ENCODE data around the gene CAPZB. TPM values are rescaled to one million over a fixed set of nuclear protein-coding genes. Genes with fewer than 3 reads are reported as not detected.

CAPZB gene
- total RNA-seq, 4 donors from 2014 or later = 107 to 210 (median 119) TPM

- Histone ChIP-seq H3K36me3 (peaks cover 0 to 17% (median 0%) of the 10 kb centered on the region in 3 donors), H3K27me3 (no peaks in the 10 kb centered on the region), H3K4me3 (peak overlapping the region in 3 of 4 donors; percentile 8 to 24 (median 18)), H3K4me1 (peaks cover 4 to 82% (median 36%) of the 10 kb centered on the region in 4 donors), H3K27ac (peak overlapping the region; percentile 78 to 85 (median 84)), H3K9me3 (no peaks in the 10 kb centered on the region)
- peak in 2 of 3 donors; percentile 47 to 69 for DNase-seq
- TF ChIP-seq, protein P1, sequence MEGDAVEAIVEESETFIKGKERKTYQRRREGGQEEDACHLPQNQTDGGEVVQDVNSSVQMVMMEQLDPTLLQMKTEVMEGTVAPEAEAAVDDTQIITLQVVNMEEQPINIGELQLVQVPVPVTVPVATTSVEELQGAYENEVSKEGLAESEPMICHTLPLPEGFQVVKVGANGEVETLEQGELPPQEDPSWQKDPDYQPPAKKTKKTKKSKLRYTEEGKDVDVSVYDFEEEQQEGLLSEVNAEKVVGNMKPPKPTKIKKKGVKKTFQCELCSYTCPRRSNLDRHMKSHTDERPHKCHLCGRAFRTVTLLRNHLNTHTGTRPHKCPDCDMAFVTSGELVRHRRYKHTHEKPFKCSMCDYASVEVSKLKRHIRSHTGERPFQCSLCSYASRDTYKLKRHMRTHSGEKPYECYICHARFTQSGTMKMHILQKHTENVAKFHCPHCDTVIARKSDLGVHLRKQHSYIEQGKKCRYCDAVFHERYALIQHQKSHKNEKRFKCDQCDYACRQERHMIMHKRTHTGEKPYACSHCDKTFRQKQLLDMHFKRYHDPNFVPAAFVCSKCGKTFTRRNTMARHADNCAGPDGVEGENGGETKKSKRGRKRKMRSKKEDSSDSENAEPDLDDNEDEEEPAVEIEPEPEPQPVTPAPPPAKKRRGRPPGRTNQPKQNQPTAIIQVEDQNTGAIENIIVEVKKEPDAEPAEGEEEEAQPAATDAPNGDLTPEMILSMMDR (IDR thresholded peaks at IDR 0.05) = no peak
- no peak for TF ChIP-seq POLR2A (IDR thresholded peaks at IDR 0.05)
These were observed 8.7 kb downstream of the CAPZB start for GRCh38 chr1:19476450-19477190.

DNA sequence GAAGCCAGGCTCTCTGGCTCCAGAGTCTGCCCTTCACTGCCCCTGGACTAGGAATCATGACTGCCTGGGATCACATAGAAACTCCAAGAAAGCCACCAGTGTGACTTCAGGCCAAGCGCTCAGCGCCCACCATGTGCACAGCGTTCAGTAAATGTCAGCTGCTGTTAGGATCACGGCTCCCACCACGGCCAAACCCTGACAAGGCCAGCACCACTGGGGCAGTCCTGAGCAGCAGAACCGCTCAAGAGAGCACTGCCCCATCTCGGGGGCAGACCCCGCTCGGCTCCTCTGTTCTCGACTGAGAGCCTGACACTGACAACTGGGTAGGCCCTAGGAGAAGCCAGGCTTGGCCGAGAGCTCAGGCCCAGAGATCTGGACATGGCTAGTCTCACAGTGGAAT is 10.0 kb downstream of the CAPZB start:
- no peaks in the 10 kb centered on the region for H3K27me3 ChIP-seq
- H3K36me3 ChIP-seq = peaks cover 0 to 17% (median 0%) of the 10 kb centered on the region in 3 donors
- TF ChIP-seq, protein P1 (IDR thresholded peaks at IDR 0.05) = no peak
- no peak for TF ChIP-seq POLR2A (IDR thresholded peaks at IDR 0.05)
- H3K9me3 ChIP-seq = no peaks in the 10 kb centered on the region
- H3K4me1 ChIP-seq = peaks cover 0 to 75% (median 33%) of the 10 kb centered on the region in 4 donors
- peak overlapping the region in 3 of 4 donors; percentile 52 to 84 (median 78) for H3K27ac ChIP-seq
- no peak for DNase-seq
- H3K4me3 ChIP-seq = no peak overlapping the region

DNA sequence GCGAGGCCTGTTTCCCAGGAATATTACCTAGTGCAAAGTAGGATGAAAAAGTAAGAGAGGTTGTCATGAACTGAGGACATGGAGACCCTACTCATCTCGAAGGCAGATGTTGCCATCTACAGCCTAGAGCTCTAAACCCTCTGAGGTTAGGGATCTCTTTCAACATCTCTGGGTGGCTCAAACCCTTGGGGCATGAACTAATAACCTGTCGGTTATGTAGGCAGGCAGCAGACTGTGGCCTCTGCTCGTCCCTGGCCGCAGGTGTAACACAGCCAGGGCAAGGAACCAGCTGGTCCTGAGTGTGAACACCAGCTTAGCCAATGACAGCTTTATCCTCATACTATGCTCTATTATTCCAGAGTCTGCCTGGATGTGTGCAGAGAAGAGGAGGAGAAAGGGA is 13.2 kb downstream of the CAPZB start:
- Histone ChIP-seq H3K27me3 (no peaks in the 10 kb centered on the region), H3K27ac (no peak overlapping the region), H3K9me3 (no peaks in the 10 kb centered on the region), H3K36me3 (peaks cover 0 to 10% (median 0%) of the 10 kb centered on the region in 3 donors), H3K4me1 (peaks cover 11 to 75% (median 40%) of the 10 kb centered on the region in 4 donors), H3K4me3 (no peak overlapping the region)
- DNase-seq = no peak
- no peak for TF ChIP-seq POLR2A (IDR thresholded peaks at IDR 0.05)
- TF ChIP-seq, protein P1 (IDR thresholded peaks at IDR 0.05) = no peak

DNA sequence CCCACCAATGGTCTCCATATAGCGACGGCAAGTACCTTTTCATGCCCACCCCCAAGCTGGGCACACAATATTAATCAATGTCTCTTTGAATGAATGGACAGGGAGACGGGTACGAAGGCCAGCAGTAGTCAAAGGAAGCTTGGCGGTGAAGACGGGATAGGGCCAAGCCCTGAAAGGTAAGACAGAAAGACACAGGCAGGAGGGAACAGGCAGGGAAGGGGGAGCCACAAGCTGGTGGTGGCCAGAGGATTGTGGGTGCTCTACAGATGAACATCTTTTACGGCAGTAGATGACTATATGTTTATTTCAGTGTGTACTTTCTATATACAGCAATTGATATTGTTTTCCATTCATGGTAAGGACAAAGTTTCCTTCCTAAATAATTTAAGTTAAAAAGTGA is 16.3 kb downstream of the CAPZB start:
- Histone ChIP-seq H3K4me3 (peak overlapping the region in 2 of 4 donors; percentile 28 to 30), H3K9me3 (no peaks in the 10 kb centered on the region), H3K36me3 (peaks cover 0 to 10% (median 0%) of the 10 kb centered on the region in 3 donors), H3K4me1 (peaks cover 19 to 72% (median 43%) of the 10 kb centered on the region in 4 donors), H3K27me3 (no peaks in the 10 kb centered on the region), H3K27ac (peak overlapping the region; percentile 83 to 94 (median 88))
- TF ChIP-seq POLR2A (IDR thresholded peaks at IDR 0.05) = no peak
- TF ChIP-seq, protein P1 (IDR thresholded peaks at IDR 0.05) = no peak
- no peak for DNase-seq

- TF ChIP-seq POLR2A (IDR thresholded peaks at IDR 0.05) = peak; percentile 47 to 89
- TF ChIP-seq, protein P1 (IDR thresholded peaks at IDR 0.05) = peak in 1 of 6 experiments; percentile 7
- Histone ChIP-seq H3K27ac (peak overlapping the region; percentile 83 to 94 (median 88)), H3K4me1 (peaks cover 19 to 76% (median 48%) of the 10 kb centered on the region in 4 donors), H3K27me3 (no peaks in the 10 kb centered on the region), H3K36me3 (peaks cover 0 to 7% (median 0%) of the 10 kb centered on the region in 3 donors), H3K4me3 (peak overlapping the region in 2 of 4 donors; percentile 28 to 30), H3K9me3 (no peaks in the 10 kb centered on the region)
- peak; percentile 89 to 95 (median 90) for DNase-seq
These were observed 16.9 kb downstream of the CAPZB start for GRCh38 chr1:19468397-19468956.
